HepG2 (cell line): ENCODE measurements around the gene BRD3.

Experiments used
- POLR2A ChIP-seq, 2 experiments: IDR thresholded peaks; 2 replicates each; pipeline ENCODE4 v1.6.1; 2011; ENCODE audit warnings: low read depth in 2 of 2, low read length in 2 of 2, mild to moderate bottlenecking in 1 of 2, moderate library complexity in 1 of 2; ENCODE audit not compliant: insufficient read depth in 1 of 2
- TEAD2 ChIP-seq: sonication (generic); formaldehyde crosslinking; IDR thresholded peaks from 2 replicates; pipeline ENCODE4 v1.9.0; 2021; ENCODE audit warnings: missing genetic modification reagents
- ZBTB8A ChIP-seq: sonication (generic); formaldehyde crosslinking; IDR thresholded peaks from 2 replicates; pipeline ENCODE4 v1.4.0; 2020; ENCODE audit warnings: mild to moderate bottlenecking, low read depth, missing genetic modification reagents, borderline replicate concordance

GRCh38 chr9:134061019-134061687, 6.7 kb downstream of the BRD3 start:
- TF ChIP-seq TEAD2 (CRISPR knock-in tag) (no peak), POLR2A (IDR thresholded peaks at IDR 0.05; ENCODE audit: insufficient read depth in 1 of 2, low read depth in 2 of 2, low read length in 2 of 2) (no peak), ZBTB8A (CRISPR knock-in tag) (no peak)
